T-helper 1 cell treated with Interleukin-12 subunit alpha and Interleukin-12 subunit beta and Interleukin-4 antibody, amounts not matched to agents 30 μg/mL and 1 μg/mL, for 36 hours (primary cell): ENCODE measurements around the gene TNNI2.

ENCODE experiments used
- H3K27ac Mint-ChIP-seq: one replicate; pipeline ENCODE4 v1.8.0; 2021; ENCODE audit warnings: mild to moderate bottlenecking, mixed read lengths
- H3K27me3 Mint-ChIP-seq: one replicate; pipeline ENCODE4 v1.8.0; 2021; ENCODE audit warnings: low read depth, mixed read lengths
- H3K36me3 Mint-ChIP-seq: one replicate; pipeline ENCODE4 v1.8.0; 2021; ENCODE audit warnings: low read depth, mixed read lengths
- H3K4me1 Mint-ChIP-seq: one replicate; pipeline ENCODE4 v1.8.0; 2021; ENCODE audit warnings: low read depth, mixed read lengths
- H3K4me3 Mint-ChIP-seq: one replicate; pipeline ENCODE4 v1.8.0; 2021; ENCODE audit warnings: mild to moderate bottlenecking, moderate library complexity, mixed read lengths
- H3K9me3 Mint-ChIP-seq: one replicate; pipeline ENCODE4 v1.8.0; 2021; ENCODE audit warnings: mixed read lengths

The TNNI2 gene

DNA sequence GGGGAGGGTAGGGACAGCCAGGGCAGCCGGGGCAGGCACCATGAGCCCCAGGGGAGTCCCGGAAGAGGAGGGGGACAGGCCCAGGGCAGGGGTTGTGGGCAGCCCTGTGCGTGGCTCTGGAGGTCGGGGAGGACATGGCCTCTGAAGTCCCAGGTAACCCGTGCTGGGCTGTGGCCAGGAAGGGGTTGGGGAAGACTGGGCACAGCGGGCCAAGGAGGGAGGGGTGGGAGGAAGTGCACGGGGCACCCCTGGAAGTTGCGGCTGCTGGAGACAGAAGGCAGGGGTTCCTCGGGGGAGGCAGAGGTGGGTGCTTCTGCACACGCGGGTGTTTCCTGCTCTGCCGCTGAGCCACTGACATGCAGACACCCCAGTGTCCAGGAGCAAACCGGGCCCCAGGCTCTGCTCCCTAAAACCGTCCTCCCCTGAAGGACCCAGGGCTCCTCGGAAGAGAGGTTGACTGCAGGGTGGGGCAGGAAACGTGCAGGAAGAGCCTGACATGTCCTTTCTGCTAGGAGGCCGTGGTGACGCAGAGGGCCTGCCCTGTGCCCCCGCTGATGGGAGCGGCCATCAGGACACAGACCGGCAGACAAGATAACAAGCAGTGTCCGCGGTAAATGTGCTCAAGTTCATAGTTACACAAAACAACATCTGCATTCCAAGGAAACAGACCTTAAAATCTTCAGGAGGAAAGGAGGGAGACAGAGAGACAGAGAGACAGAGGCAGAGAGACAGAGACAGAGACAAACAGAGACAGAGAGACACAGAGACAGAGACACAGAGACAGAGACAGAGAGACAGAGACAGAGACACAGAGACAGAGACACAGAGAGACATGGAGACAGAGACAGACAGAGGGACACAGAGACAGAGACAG, 5.7 kb downstream of the TNNI2 start:
- Mint-ChIP-seq H3K9me3 (no peaks in the 10 kb centered on the region), H3K4me1 (peaks cover 30% of the 10 kb centered on the region), H3K27me3 (peaks cover 8% of the 10 kb centered on the region), H3K4me3 (peak overlapping the region; percentile 74), H3K27ac (peak overlapping the region; percentile 88), H3K36me3 (no peaks in the 10 kb centered on the region)

DNA sequence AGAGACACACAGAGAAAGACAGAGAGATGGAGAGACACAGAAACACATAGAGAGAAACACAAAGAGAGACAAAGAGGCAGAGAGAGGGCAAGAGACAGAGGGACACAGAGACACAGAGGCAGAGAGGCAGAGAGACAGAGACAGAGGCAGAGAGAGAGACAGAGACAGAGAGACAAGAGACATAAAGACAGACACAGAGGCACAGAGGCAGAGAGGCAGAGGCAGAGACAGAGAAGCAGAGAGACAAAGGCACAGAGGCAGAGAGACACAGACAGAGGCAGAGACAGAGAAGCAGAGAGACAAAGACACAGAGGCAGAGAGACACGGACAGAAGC, 6.3 kb downstream of the TNNI2 start:
- Mint-ChIP-seq H3K9me3 (no peaks in the 10 kb centered on the region), H3K4me3 (peak overlapping the region; percentile 74), H3K36me3 (no peaks in the 10 kb centered on the region), H3K27me3 (peaks cover 8% of the 10 kb centered on the region), H3K4me1 (peaks cover 29% of the 10 kb centered on the region), H3K27ac (peak overlapping the region; percentile 88)

DNA sequence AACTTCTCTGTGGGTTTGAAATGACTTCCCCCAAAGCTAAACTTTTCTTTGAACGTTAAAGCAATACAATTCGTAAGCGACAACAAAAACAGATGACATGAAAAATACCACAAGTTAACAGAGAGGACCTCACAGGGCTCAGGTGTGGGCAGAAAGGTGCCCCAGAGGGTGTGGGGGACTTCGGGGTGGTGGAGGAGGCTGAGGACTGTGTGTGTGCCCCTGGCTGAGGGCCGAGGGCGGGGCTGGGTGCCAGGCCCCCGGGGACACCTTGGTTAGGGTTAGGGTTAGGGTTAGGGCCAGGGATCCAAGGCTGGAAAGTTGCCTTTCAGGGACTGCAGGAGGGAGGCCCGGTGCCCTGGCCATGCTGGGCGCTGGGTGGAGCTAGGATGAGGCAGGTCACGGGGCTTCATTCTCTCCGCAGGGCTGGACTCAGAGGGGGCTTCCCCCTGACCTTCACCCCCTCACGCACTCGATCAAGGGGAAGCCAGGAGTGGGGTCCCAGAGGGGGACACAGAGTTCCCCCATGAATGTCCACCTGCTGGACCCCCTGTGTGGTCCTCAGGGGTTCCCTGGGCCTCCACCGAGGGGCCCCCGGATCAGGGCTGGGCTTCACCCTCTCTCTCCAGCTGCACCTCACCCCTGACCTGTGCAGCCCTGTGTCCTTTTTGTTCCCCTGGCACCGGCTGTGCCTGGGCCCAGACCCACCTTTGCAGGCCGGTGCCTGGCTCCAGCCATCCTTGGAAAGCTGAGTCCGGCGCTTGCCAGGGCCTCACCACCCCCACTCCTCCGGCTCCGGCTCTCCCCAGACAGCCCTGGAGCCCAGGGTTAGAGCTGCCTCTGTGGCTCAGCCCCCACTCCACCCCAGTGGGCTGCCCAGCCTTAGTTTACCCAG, 7.0 kb downstream of the TNNI2 start:
- no peaks in the 10 kb centered on the region for H3K36me3 Mint-ChIP-seq
- peak overlapping the region; percentile 74 for H3K4me3 Mint-ChIP-seq
- H3K27me3 Mint-ChIP-seq: peaks cover 8% of the 10 kb centered on the region
- peaks cover 36% of the 10 kb centered on the region for H3K4me1 Mint-ChIP-seq
- H3K9me3 Mint-ChIP-seq: no peaks in the 10 kb centered on the region
- peak overlapping the region; percentile 88 for H3K27ac Mint-ChIP-seq

DNA sequence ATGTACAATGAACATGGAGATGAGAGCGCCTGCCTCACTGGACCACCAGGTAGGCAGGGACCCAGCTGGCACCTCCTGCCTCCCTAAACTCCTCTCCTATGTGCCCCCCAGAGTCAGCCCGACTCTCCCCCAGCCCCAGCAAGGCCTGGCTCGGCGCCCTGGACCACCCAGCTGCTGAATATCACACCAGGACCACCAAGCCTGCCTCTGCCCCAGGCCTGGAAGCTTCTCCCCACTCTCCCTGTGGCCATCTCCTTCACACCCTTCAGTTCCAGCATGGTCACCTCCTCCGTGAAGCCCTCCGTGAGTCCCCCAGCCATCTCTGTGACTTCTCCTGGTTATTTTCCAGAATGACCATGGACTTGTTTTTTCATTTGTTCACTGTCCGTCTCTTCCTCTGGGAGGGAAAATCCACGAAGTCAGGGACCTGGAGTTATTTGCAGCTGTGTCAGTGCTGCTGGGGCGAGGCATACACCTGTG, 7.7 kb downstream of the TNNI2 start:
- peaks cover 8% of the 10 kb centered on the region for H3K27me3 Mint-ChIP-seq

DNA sequence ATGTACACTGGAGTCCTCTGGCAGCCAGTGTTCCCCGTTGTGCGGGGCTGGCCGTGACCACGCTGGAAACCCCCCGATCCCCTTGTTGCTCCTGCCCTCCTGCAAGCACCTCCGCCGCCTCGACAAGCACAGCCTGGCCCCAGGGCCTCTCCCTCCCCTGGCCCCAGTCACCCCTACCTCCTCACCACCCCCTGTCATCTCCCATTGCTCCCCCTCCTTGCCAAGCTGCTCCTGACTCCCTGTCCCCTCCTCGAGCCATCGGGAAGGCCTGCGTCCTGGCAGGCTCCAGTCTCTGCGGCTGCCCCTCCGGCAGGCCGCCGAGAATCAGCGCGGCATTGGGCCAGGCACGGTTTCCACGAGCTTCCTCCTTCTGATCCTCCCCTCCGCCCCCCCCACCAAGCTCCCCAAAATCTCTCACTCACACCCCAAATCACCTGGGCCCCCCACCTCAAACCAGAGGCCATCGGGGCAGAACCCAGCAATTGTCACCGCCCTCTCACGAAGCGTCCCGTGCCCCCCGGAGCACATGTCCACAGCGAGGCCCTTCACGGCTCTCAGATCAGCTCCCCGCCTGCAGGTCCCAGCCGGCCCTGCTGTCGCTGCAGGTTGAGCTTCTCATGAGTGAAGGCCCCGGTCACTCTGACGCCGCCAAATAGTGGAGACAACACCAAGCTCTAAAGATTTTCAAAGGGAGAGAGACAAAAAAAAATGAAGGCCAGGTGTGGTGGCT, 8.4 kb downstream of the TNNI2 start:
- peaks cover 43% of the 10 kb centered on the region for H3K4me1 Mint-ChIP-seq
- no peaks in the 10 kb centered on the region for H3K9me3 Mint-ChIP-seq
- peak overlapping the region; percentile 60 for H3K27ac Mint-ChIP-seq
- H3K27me3 Mint-ChIP-seq: peaks cover 8% of the 10 kb centered on the region
- no peak overlapping the region for H3K4me3 Mint-ChIP-seq
- no peaks in the 10 kb centered on the region for H3K36me3 Mint-ChIP-seq

More for the DNA sequence above, 7.7 kb downstream of the TNNI2 start:
- Mint-ChIP-seq H3K27ac (no peak overlapping the region), H3K4me1 (peaks cover 40% of the 10 kb centered on the region), H3K9me3 (no peaks in the 10 kb centered on the region), H3K4me3 (no peak overlapping the region), H3K36me3 (no peaks in the 10 kb centered on the region)

DNA sequence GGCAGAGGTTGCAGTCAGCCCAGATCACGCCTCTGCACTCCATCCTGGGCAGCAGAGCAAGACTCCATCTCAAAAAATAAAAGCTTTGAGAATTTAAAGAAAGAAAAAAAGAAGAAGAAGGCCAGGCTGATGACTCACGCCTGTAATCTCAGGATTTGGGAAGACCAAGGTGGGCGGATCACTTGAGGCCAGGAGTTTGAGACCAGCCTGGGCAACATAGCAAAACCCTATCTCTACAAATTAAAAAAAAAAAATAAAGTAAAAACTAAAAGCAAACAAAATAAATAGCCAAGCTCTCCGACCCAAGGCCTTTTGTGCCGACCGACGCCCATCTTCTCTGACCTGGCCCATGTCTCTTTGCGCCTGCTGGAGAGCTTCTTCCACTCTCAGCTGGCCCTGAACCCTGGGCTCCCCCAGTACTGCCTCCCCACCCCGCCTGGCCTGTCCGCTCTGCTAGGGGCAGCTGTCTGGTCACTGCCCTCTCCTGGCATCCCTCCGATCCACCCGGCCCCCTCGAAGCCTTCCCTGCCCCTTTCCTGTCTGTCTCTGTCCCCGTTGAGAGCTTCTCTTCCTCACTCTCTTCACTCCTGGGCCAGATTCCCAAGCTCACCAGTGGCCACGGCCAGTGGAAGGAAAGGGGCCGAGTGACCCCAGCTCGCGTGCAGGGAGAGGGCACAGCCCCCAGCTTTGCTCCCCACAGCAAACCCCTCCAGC, 9.3 kb downstream of the TNNI2 start:
- Mint-ChIP-seq H3K27me3 (peaks cover 8% of the 10 kb centered on the region), H3K4me3 (no peak overlapping the region), H3K27ac (peak overlapping the region; percentile 21), H3K9me3 (no peaks in the 10 kb centered on the region), H3K4me1 (peaks cover 52% of the 10 kb centered on the region), H3K36me3 (peaks cover 3% of the 10 kb centered on the region)

DNA sequence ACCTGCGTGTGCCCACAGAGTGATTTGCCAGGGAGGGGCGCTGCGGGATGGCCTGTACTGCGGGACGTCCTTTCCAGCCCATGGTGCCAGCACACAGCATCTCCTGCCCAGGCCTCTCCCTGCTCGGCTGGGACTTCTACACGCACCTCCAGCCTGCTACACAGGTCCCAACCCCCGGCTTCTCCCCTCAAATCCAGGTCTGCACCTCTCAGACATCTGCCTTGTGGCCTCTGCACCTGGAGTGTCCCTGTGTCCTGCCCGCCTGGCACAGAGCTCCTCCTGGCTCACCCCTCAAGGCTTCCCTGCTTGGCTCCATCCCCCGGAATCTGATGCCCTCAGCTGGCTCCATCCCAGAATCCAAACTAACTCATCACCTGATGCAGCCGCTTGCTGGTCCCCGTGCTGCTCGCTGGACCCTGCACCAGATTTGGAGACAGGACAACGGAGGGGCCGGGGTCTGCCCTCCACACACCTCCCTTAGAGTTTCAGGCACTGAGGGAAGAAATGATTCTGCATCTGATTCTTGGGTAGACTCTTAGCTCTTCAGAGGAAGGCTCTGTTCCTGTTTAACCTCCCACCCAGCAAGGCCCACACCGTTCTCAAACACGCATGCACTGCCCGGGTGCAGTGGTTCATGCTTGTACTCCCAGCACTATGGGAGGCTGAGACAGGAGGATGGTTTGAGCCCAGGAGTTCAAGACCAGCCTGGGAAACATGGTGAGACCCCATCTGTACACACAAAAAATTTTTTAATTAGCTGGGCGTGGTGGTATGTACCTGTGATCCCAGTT, 10.1 kb downstream of the TNNI2 start:
- peak overlapping the region; percentile 34 for H3K27ac Mint-ChIP-seq
- peaks cover 4% of the 10 kb centered on the region for H3K36me3 Mint-ChIP-seq
- H3K27me3 Mint-ChIP-seq: peaks cover 8% of the 10 kb centered on the region
- H3K4me1 Mint-ChIP-seq: peaks cover 45% of the 10 kb centered on the region
- H3K4me3 Mint-ChIP-seq: no peak overlapping the region
- no peaks in the 10 kb centered on the region for H3K9me3 Mint-ChIP-seq

DNA sequence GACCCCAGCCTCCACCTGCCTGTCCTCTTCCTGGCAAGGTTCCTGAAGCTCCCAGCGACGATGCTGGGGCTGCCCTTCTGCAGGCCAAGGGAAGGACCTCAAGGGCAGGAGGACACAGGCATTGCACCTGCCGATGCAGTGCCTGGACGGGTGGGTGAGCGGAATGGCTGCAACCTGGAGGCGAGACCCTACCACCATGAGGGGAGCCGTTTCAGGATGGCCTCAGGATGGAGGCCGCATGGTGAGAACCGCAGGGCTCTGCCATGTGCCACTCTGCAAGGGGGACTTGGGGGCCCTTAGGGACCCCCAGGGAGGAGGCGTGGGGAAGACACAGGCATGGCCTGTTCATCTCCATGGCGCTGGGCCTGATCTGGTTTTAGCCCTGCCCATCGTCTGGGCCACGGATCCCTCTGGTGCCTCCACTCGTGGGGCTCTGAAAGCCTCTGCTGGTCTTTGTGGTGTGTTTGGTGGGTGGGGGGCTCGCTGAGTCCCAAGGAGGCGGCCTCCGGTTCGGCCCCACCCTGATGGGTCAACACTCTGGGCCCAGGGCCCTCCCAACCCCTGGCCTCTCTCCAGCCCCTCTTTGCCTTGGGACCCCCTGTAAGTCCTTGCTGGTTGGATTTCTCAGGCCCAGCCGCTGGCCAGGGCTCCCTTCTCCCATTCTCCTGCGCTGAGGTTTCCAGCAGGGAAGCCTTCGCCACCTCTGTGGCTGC, 12.8 kb downstream of the TNNI2 start:
- H3K4me3 Mint-ChIP-seq: peak overlapping the region; percentile 99
- H3K36me3 Mint-ChIP-seq: peaks cover 9% of the 10 kb centered on the region
- peak overlapping the region; percentile 91 for H3K27ac Mint-ChIP-seq
- peaks cover 33% of the 10 kb centered on the region for H3K4me1 Mint-ChIP-seq
- no peaks in the 10 kb centered on the region for H3K27me3 Mint-ChIP-seq
- H3K9me3 Mint-ChIP-seq: no peaks in the 10 kb centered on the region

DNA sequence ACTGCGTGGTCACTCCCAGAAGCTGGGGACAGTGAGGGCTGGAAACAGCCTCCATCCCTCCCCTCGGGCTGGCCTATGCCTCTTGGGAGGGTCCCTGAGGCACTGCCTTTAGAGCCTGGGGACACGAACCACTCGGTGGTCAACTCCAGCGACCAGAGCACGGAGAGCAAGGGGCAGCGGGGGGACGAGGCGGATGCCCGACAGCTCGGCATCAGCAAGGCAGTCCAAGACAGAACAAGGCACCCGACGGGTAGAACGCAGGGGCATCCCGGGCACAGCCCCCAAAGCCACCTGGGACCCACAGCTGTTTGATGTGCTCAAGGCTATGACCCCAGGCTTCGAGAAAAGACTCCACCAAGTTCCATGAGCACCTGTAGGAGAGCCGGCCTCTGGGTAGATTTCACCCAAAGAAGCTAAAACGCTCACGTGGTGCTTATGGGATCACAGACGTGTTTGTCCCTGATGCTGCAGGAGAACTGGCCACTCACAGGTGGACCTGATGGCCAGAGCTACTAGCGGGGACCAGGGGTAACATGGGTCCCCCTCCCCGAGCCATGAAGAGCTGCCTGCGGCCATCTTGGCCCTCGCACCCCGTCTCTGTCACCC, 13.6 kb downstream of the TNNI2 start:
- Mint-ChIP-seq H3K4me1 (peaks cover 32% of the 10 kb centered on the region), H3K27me3 (no peaks in the 10 kb centered on the region)

DNA sequence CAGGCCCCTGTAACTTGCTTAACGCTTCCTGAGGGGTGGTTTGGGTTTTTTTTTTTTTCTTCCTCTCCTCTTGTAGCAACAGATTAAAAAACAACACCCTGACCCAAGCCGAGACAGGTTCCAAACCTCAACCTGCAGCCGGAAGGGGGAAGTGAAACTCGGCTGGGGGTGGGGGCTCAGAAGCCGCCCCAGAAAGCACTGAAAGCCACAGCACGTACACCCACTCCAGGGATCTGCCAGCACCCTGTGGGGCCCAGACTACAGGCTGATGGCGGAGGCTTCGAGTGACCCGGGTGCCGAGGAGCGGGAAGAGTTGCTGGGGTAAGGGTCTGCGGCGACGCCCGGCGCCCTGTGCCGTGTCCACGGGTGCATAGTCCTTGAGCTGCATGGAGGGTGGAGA, 14.1 kb downstream of the TNNI2 start, which contains the start of gene LSP1:
Gene LSP1, plus strand, starts transcription at position 208 of the 400 bp plus-strand sequence. Its CDS starts 61 bp downstream, at position 269.
- Mint-ChIP-seq H3K4me1 (peaks cover 31% of the 10 kb centered on the region), H3K9me3 (no peaks in the 10 kb centered on the region), H3K4me3 (peak within 1 kb of the TSS; percentile 99), H3K36me3 (peaks cover 9% of the 10 kb centered on the region), H3K27me3 (no peaks in the 10 kb centered on the region), H3K27ac (peak within 1 kb of the TSS; percentile 91)

More for the DNA sequence above, 13.6 kb downstream of the TNNI2 start:
- H3K27ac Mint-ChIP-seq: peak overlapping the region; percentile 91
- H3K4me3 Mint-ChIP-seq: peak overlapping the region; percentile 99
- H3K9me3 Mint-ChIP-seq: no peaks in the 10 kb centered on the region
- H3K36me3 Mint-ChIP-seq: peaks cover 9% of the 10 kb centered on the region

DNA sequence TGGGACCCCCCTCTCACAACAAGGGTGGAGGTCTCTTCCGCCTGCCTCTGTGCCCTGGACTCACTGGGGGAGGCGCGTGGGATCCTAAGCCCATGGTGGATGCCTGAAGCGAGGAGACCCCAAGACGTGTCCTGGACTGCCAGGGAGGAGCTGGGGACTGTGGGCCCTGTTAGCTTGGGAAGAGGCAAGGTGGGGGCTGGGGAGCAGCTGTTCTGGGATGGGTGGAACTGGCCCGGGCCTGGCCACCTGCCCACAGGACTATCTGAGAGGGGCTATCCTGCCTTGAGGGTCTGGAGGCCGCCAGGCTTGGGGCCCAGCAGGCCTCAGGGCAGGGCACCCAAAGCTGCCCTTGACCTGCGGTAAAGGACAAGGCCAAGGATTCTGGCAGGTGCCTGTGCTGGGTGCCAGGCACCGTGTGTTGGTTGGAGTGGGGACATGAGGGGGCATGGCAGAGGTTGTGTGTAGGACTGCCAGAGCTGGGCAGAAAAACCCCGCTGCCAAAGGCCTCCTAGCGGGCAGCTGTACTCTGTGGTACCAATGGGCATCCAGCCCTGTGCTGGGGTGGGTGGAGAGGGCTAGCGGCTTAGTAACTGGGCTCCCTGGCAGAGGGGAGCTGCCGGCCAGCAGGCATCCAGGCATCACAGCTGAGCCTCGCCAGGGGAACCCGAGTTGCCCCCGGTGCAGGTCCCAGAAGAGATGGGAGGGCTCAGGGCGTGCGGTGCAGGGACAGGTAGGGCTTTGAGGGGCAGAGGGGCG, 14.8 kb downstream of the TNNI2 start:
- peaks cover 31% of the 10 kb centered on the region for H3K4me1 Mint-ChIP-seq

More for the DNA sequence above, 14.8 kb downstream of the TNNI2 start:
- Mint-ChIP-seq H3K27ac (peak overlapping the region; percentile 91), H3K36me3 (peaks cover 9% of the 10 kb centered on the region), H3K4me3 (peak overlapping the region; percentile 99), H3K9me3 (no peaks in the 10 kb centered on the region), H3K27me3 (no peaks in the 10 kb centered on the region)
